ENCODE data around the gene ULK1.

DNA sequence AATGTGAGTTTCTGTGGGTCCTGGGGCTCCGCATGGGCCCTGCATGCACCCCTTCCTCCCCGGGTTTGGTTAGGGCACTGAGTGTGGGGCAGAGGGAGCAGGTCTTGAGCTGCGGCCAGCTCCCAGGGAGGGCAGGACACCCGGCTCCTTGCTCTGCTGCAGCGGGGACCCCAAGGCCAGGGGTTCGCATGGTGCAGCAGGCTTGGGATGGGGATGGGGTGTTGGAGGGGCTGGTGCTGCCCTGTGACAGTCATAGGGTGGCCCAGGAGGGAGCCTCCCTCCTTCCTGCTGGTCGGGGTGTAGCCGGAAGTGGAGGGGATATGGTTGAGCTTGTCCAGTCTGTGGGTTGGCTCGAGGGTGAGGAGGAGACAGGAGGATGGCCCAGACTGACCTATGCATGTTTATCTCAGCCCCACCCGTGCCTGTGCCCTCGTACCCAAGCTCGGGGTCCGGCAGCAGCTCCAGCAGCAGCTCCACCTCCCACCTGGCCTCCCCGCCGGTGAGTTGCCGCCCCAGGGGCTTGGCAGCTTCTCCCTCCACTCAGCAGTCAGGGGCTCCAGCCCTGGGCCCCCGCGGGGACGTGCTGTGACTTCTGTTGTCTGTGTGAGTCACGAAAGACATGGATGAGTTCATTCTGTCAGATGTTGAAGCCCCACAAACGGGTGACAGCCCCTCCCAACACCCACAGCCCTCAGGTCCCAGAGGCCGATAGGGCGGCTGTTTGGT is 16.0 kb downstream of the ULK1 start:
- TF ChIP-seq, protein P1, sequence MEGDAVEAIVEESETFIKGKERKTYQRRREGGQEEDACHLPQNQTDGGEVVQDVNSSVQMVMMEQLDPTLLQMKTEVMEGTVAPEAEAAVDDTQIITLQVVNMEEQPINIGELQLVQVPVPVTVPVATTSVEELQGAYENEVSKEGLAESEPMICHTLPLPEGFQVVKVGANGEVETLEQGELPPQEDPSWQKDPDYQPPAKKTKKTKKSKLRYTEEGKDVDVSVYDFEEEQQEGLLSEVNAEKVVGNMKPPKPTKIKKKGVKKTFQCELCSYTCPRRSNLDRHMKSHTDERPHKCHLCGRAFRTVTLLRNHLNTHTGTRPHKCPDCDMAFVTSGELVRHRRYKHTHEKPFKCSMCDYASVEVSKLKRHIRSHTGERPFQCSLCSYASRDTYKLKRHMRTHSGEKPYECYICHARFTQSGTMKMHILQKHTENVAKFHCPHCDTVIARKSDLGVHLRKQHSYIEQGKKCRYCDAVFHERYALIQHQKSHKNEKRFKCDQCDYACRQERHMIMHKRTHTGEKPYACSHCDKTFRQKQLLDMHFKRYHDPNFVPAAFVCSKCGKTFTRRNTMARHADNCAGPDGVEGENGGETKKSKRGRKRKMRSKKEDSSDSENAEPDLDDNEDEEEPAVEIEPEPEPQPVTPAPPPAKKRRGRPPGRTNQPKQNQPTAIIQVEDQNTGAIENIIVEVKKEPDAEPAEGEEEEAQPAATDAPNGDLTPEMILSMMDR (IDR thresholded peaks at IDR 0.05), result no peak
- TF ChIP-seq POLR2A (IDR thresholded peaks at IDR 0.05), result peak in 1 of 2 donors; percentile 7

All from adrenal gland (tissue), 5 donors.